Measurements from ENCODE around the gene FARP1. TPM values are rescaled to one million over a fixed set of nuclear protein-coding genes. Genes with fewer than 3 reads are reported as not detected.

The FARP1 gene
- total RNA-seq, 4 donors from 2014 or later: 103 to 172 (median 129) TPM

- Histone ChIP-seq H3K9me3 (no peaks in the 10 kb centered on the region), H3K27ac (peak overlapping the region; percentile 80 to 95 (median 84)), H3K4me3 (replicated peaks in 1 of 3) (no peak overlapping the region), H3K36me3 (no peaks in the 10 kb centered on the region), H3K27me3 (no peaks in the 10 kb centered on the region), H3K4me1 (peaks cover 57 to 77% of the 10 kb centered on the region in 2 donors)
- no peak for TF ChIP-seq POLR2A (IDR thresholded peaks at IDR 0.05)
- WGBS, 2 donors: 69 to 79% methylated on average over 5 of the region's 5 CpGs
- no peak for DNase-seq
- intact Hi-C loops (cut with DNase I): loop anchor here (10.0 kb wide), 1 partner anchor 67 kb away; no protein-coding TSS in a partner anchor
Observed at GRCh38 chr13:98222081-98222554, 79.2 kb downstream of the FARP1 start.

- H3K9me3 ChIP-seq: no peaks in the 10 kb centered on the region
- H3K27ac ChIP-seq: peak overlapping the region; percentile 80 to 95 (median 93)
- no peak for DNase-seq
- no peaks in the 10 kb centered on the region for H3K36me3 ChIP-seq
- WGBS, 2 donors: 82 to 90% methylated on average over 7 of the region's 7 CpGs
- H3K4me1 ChIP-seq: peaks cover 53 to 70% of the 10 kb centered on the region in 2 donors
- no peak for TF ChIP-seq CTCF (IDR thresholded peaks at IDR 0.05)
- no peak for TF ChIP-seq POLR2A (IDR thresholded peaks at IDR 0.05)
- H3K27me3 ChIP-seq: no peaks in the 10 kb centered on the region
- H3K4me3 ChIP-seq (replicated peaks in 1 of 3): no peak overlapping the region
- intact Hi-C loops (cut with DNase I): loop anchor here (10.0 kb wide), 1 partner anchor 68 kb away; no protein-coding TSS in a partner anchor
Observed at GRCh38 chr13:98222816-98223215, 79.9 kb downstream of the FARP1 start.

- Histone ChIP-seq H3K4me3 (replicated peaks in 1 of 3) (no peak overlapping the region), H3K9me3 (no peaks in the 10 kb centered on the region), H3K36me3 (no peaks in the 10 kb centered on the region), H3K27ac (peak overlapping the region; percentile 80 to 95 (median 93)), H3K4me1 (peaks cover 53 to 64% of the 10 kb centered on the region in 2 donors), H3K27me3 (no peaks in the 10 kb centered on the region)
- peak; percentile 76 to 81 for DNase-seq
- intact Hi-C loops (cut with DNase I): loop anchor here (10.0 kb wide), 1 partner anchor 69 kb away; no protein-coding TSS in a partner anchor
- no peak for TF ChIP-seq POLR2A (IDR thresholded peaks at IDR 0.05)
- no peak for TF ChIP-seq CTCF (IDR thresholded peaks at IDR 0.05)
Observed at GRCh38 chr13:98223741-98224140, 80.8 kb downstream of the FARP1 start.

- WGBS, 2 donors: 87 to 92% methylated on average over 5 of the region's 5 CpGs
- TF ChIP-seq POLR2A (IDR thresholded peaks at IDR 0.05) (no peak), CTCF (IDR thresholded peaks at IDR 0.05) (no peak)
- peak overlapping the region; percentile 80 to 95 (median 93) for H3K27ac ChIP-seq
- no peaks in the 10 kb centered on the region for H3K27me3 ChIP-seq
- DNase-seq: no peak
- no peaks in the 10 kb centered on the region for H3K9me3 ChIP-seq
- H3K4me1 ChIP-seq: peaks cover 53 to 63% of the 10 kb centered on the region in 2 donors
- no peaks in the 10 kb centered on the region for H3K36me3 ChIP-seq
- no peak overlapping the region for H3K4me3 ChIP-seq (replicated peaks in 1 of 3)
- intact Hi-C loops (cut with DNase I): loop anchor here (10.0 kb wide), 1 partner anchor 70 kb away; no protein-coding TSS in a partner anchor
Observed at GRCh38 chr13:98224557-98224956, 81.7 kb downstream of the FARP1 start.

- Histone ChIP-seq H3K9me3 (no peaks in the 10 kb centered on the region), H3K36me3 (no peaks in the 10 kb centered on the region), H3K4me1 (peaks cover 48 to 55% of the 10 kb centered on the region in 2 donors), H3K4me3 (replicated peaks in 1 of 3) (no peak overlapping the region), H3K27ac (peak overlapping the region; percentile 80 to 95 (median 93)), H3K27me3 (no peaks in the 10 kb centered on the region)
- DNase-seq: peak; percentile 76 to 78
- intact Hi-C loops (cut with DNase I): loop anchor here (10.0 kb wide), 1 partner anchor 70 kb away; no protein-coding TSS in a partner anchor
- WGBS, 2 donors: 61 to 65% methylated on average over 20 of the region's 20 CpGs
- TF ChIP-seq POLR2A (IDR thresholded peaks at IDR 0.05): no peak
- no peak for TF ChIP-seq CTCF (IDR thresholded peaks at IDR 0.05)
Observed at GRCh38 chr13:98225036-98225940, 82.4 kb downstream of the FARP1 start.
